DMS 273 (cell line): ENCODE measurements around the gene SLC7A9.

Source experiments
- DNase-seq: peaks from one replicate; lab custom pipeline; 2025; ENCODE audit not compliant: unreplicated experiment; lab: John Stamatoyannopoulos, UW

The SLC7A9 gene

GRCh38 chr19:32828643-32829344 is 40.8 kb downstream of the SLC7A9 start:
- DNase-seq = no peak

GRCh38 chr19:32828139-32828538 is 41.4 kb downstream of the SLC7A9 start:
- DNase-seq = no peak

- no peak for DNase-seq
Observed at GRCh38 chr19:32824916-32825608, 44.5 kb downstream of the SLC7A9 start.

- no peak for DNase-seq
Observed at GRCh38 chr19:32824191-32824751, 45.3 kb downstream of the SLC7A9 start.

GRCh38 chr19:32823747-32824102 is 45.8 kb downstream of the SLC7A9 start:
- no peak for DNase-seq

GRCh38 chr19:32822916-32823746 is 46.4 kb downstream of the SLC7A9 start:
- no peak for DNase-seq

GRCh38 chr19:32819419-32820400 is 49.9 kb downstream of the SLC7A9 start:
- DNase-seq = no peak

- no peak for DNase-seq
Observed at GRCh38 chr19:32818536-32818935, 51.0 kb downstream of the SLC7A9 start.

GRCh38 chr19:32817569-32818476 is 51.7 kb downstream of the SLC7A9 start:
- no peak for DNase-seq

- no peak for DNase-seq
Observed at GRCh38 chr19:32816555-32817099, 52.9 kb downstream of the SLC7A9 start.

- no peak for DNase-seq
Observed at GRCh38 chr19:32814624-32815023, 54.9 kb downstream of the SLC7A9 start.

- no peak for DNase-seq
Observed at GRCh38 chr19:32813862-32814425, 55.6 kb downstream of the SLC7A9 start.

- DNase-seq = no peak
Observed at GRCh38 chr19:32812571-32812970, 57.0 kb downstream of the SLC7A9 start.

- no peak for DNase-seq
Observed at GRCh38 chr19:32812036-32812435, 57.5 kb downstream of the SLC7A9 start.

GRCh38 chr19:32811151-32811550 is 58.4 kb downstream of the SLC7A9 start:
- no peak for DNase-seq

- DNase-seq = no peak
Observed at GRCh38 chr19:32810452-32810851, 59.1 kb downstream of the SLC7A9 start.

- DNase-seq = no peak
Observed at GRCh38 chr19:32809754-32810153, 59.8 kb downstream of the SLC7A9 start.

- DNase-seq = no peak
Observed at GRCh38 chr19:32809254-32809653, 60.3 kb downstream of the SLC7A9 start.

GRCh38 chr19:32808236-32808635 is 61.3 kb downstream of the SLC7A9 start:
- DNase-seq = no peak
